ENCODE measurements around the gene MAGEA9B. TPM values are rescaled to one million over a fixed set of nuclear protein-coding genes. Genes with fewer than 3 reads are reported as not detected.

Gene MAGEA9B
- total RNA-seq, 1 experiment from 2014 or later, result not detected

- no peak overlapping the region for H2BK12ac ChIP-seq (ENCODE audit: insufficient read length, low read depth, low read length)
- H3K4ac ChIP-seq (ENCODE audit: low read depth, low read length), result no peak overlapping the region
- no peaks in the 10 kb centered on the region for H3K4me1 ChIP-seq (ENCODE audit: insufficient read depth, low read length)
- H4K20me1 ChIP-seq (ENCODE audit: control insufficient read depth, insufficient read depth, insufficient read length), result no peaks in the 10 kb centered on the region
- no peak for DNase-seq
- H3K27me3 ChIP-seq (ENCODE audit: insufficient read depth, low read length), result no peaks in the 10 kb centered on the region; the same call in 1 of the 2 replicates
- H3K9ac ChIP-seq (ENCODE audit: extremely low read depth, insufficient read length, low read length), result peak overlapping the region; percentile 74
- no peak overlapping the region for H2AK5ac ChIP-seq (ENCODE audit: insufficient read length, low read length)
- no peak overlapping the region for H4K91ac ChIP-seq (ENCODE audit: insufficient read length, low read depth, low read length)
- no CpG with 5 or more reads among the region's 16 CpGs for WGBS (ENCODE audit: extremely low coverage, insufficient read length, low lambda C conversion rate)
- no peak overlapping the region for H3K56ac ChIP-seq (ENCODE audit: insufficient read length, low read depth, low read length)
- peaks cover 30% of the 10 kb centered on the region for H3K9me3 ChIP-seq (ENCODE audit: control insufficient read depth, low read depth, low read length)
- H3K79me1 ChIP-seq (ENCODE audit: insufficient read depth, low read depth, low read length, poor library complexity, severe bottlenecking), result no peaks in the 10 kb centered on the region
- 0 out of 2 replicates have a peak overlapping the region, but pooled peaks have one; percentile 20 for H3K14ac ChIP-seq (ENCODE audit: insufficient read depth, low read length)
- H2BK5ac ChIP-seq (ENCODE audit: insufficient read length, low read length), result no peak overlapping the region
- H4K8ac ChIP-seq (replicated peaks; ENCODE audit: insufficient read length, low read depth, low read length), result no peak overlapping the region
- Mint-ChIP-seq H3K36me3 (ENCODE audit: insufficient read depth in 1 of 3, low read depth in 3 of 3) (peaks cover 0 to 9% (median 5%) of the 10 kb centered on the region in 3 experiments; a peak in 3 of 7 replicates), H3K4me3 (peak overlapping the region; percentile 91 to 96), H3K27me3 (ENCODE audit: low read depth) (peaks cover 33% of the 10 kb centered on the region), H3K4me1 (peaks cover 18 to 27% of the 10 kb centered on the region in 2 experiments), H3K27ac (peak overlapping the region; percentile 52 to 95 (median 75); a peak in 4 of 7 replicates), H3K9me3 (peaks cover 67 to 73% of the 10 kb centered on the region in 2 experiments)
- H4K5ac ChIP-seq (ENCODE audit: insufficient read length, low read depth, low read length), result no peak overlapping the region
- H2BK120ac ChIP-seq (ENCODE audit: low read depth, low read length, poor library complexity, severe bottlenecking), result no peak overlapping the region
- H2BK15ac ChIP-seq (ENCODE audit: low read depth, low read length), result no peak overlapping the region
- no peak overlapping the region for H3K23ac ChIP-seq (ENCODE audit: insufficient read length, low read depth, low read length)
- H3T11ph ChIP-seq (ENCODE audit: low read length), result no peak overlapping the region
- peaks cover 8% of the 10 kb centered on the region for H3K23me2 ChIP-seq (ENCODE audit: insufficient read length, low read depth, low read length, poor library complexity, severe bottlenecking)
- peaks cover 4% of the 10 kb centered on the region; the same call in 1 of the 2 replicates for H3K79me2 ChIP-seq (ENCODE audit: insufficient read depth, low read length)
- H3K27ac ChIP-seq (ENCODE audit: insufficient read length, low read depth, low read length), result no peak overlapping the region
- no peak overlapping the region for H2BK20ac ChIP-seq (ENCODE audit: low read depth, low read length, poor library complexity, severe bottlenecking)
- peak overlapping the region; percentile 72 for H3K4me2 ChIP-seq (ENCODE audit: insufficient read depth, insufficient read length, low read length)
- no peak overlapping the region for H3K18ac ChIP-seq (ENCODE audit: insufficient read length, low read depth, low read length)
- no peak overlapping the region for H2AFZ ChIP-seq (ENCODE audit: low read length)
- no peak for TF ChIP-seq CTCF (conservative IDR thresholded peaks at IDR 0.05)
Measured at GRCh38 chrX:149630681-149631233, 43.5 kb upstream of the MAGEA9B start.
